ENCODE data around the gene AMBRA1.

GRCh38 chr11:46513934-46514342 lies 79.9 kb downstream of the AMBRA1 start:
- no peak for TF ChIP-seq CTCF (IDR thresholded peaks at IDR 0.05)
- peak; percentile 73 for TF ChIP-seq MXI1 (IDR thresholded peaks at IDR 0.05; ENCODE audit: low read depth, low read length)
- no peak for TF ChIP-seq SMC3 (IDR thresholded peaks at IDR 0.05; ENCODE audit: low read depth, low read length)
- peak; percentile 53; the same call in 1 of the 2 replicates for TF ChIP-seq POLR2AphosphoS5 (IDR thresholded peaks at IDR 0.05; ENCODE audit: low read depth, low read length)
- TF ChIP-seq EP300 (IDR thresholded peaks at IDR 0.05; ENCODE audit: borderline replicate concordance in 1 of 2, low read depth in 1 of 2, low read length in 1 of 2) = peak in 1 of 2 experiments; percentile 95; a peak in 2 of 4 replicates
